GM12892 (cell line): ENCODE data around the gene SAMD8.

Experiments
- DNase-seq: peaks from one replicate; pipeline ENCODE4 v3.0.0; 2011; ENCODE audit not compliant: insufficient read length
- FAIRE-seq: peaks from 2 replicates; lab custom pipeline; 2011; peaks lifted over from hg19 to GRCh38; lab: Jason Lieb, UNC
- POLR2A ChIP-seq: IDR thresholded peaks from 2 replicates; pipeline ENCODE4 v1.6.1; 2011; ENCODE audit warnings: low read depth, low read length, control low read depth
- POLR2AphosphoS5 ChIP-seq: IDR thresholded peaks from 2 replicates; pipeline ENCODE4 v1.6.1; 2011; ENCODE audit warnings: low read depth, low read length, control low read depth
- TAF1 ChIP-seq: IDR thresholded peaks from 2 replicates; pipeline ENCODE4 v1.6.1; 2011; ENCODE audit warnings: low read depth, mild to moderate bottlenecking, control low read depth, low read length, borderline replicate concordance

The SAMD8 gene

DNA sequence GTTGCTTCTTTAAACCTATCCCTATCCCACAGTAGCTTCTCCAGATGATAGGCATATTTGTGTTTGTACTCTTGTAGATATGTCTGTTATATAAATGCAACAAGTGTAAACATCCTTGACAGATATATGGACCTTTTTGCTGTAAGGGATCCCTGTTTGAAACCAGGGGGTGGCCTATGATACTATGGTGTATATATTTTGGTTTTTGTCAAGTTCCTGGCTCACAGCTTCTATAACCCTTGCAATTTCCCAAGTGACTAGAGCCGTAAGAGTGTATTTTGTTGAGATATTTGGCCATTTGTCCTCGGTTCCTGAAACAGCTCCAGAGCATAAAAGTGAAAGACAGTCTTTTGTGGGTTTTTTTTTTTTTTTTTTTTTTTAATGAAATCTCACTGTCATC, 114.6 kb downstream of the SAMD8 start:
- FAIRE-seq (no peak), DNase-seq (no peak)
- TF ChIP-seq POLR2A: no peak
- no peak for TF ChIP-seq POLR2AphosphoS5
- TF ChIP-seq TAF1: no peak

DNA sequence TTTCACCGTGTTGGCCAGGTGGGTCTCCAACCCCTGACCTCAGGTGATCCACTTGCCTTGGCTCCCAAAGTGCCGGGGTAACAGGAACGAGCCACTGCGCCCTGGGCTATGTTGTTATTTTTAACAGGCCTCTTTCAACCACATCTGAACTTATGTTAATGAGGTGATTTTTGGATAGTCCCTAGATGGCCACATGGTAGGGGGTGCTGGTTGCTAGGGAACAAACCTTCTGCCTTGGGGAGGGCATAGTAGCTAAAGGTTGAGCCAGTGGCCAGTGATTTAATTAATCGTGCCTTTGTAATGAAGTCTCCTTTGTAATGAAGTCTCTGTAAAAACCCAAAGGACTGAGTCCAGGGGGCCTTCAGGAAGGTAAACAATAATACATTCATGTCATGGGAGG, 115.2 kb downstream of the SAMD8 start:
- FAIRE-seq (no peak), DNase-seq (no peak)
- TF ChIP-seq POLR2AphosphoS5 (no peak), POLR2A (no peak), TAF1 (no peak)

DNA sequence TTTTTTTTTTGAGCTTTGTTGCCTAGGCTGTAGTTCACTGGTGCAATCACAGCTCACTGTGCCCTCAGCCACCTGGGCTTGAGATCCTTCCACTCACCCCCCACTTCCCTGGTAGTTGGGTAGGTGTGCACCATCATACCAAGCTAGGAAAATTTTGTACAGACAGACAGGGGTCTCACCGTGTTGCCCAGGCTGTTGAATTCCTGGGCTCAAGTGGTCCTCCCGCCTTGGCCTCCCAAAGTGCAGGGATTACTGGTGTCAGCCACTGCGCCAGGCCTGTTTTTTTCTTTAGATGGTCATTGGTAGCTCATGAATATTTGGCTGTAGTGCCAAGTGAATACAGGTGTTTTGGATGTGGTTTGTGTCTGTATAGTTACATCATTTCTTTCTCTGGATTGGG, 116.8 kb downstream of the SAMD8 start:
- FAIRE-seq: no peak
- no peak for DNase-seq

DNA sequence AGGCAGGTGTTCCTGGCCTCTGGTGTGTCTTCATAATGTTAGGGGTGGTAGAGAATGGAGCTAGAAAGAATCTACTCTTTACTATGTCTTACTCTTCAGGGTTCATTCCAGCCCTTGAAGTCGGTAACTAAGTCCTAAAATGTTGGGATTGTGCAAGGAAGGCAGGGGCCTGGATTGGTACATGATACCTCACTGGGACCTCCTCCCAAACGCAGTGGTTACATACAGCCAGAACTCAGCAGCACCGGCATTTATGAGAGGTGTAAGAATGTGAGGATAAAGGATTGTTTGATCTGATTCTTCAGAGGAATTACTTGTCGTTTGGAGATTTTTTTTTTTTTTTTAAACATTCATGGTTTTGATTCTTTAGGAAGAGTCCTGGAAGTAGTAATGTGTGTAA, 117.4 kb downstream of the SAMD8 start:
- FAIRE-seq: no peak
- no peak for DNase-seq
- TF ChIP-seq POLR2AphosphoS5: no peak
- no peak for TF ChIP-seq TAF1
- no peak for TF ChIP-seq POLR2A

More for the DNA sequence above, 116.8 kb downstream of the SAMD8 start:
- TF ChIP-seq TAF1 (no peak), POLR2AphosphoS5 (no peak), POLR2A (no peak)

DNA sequence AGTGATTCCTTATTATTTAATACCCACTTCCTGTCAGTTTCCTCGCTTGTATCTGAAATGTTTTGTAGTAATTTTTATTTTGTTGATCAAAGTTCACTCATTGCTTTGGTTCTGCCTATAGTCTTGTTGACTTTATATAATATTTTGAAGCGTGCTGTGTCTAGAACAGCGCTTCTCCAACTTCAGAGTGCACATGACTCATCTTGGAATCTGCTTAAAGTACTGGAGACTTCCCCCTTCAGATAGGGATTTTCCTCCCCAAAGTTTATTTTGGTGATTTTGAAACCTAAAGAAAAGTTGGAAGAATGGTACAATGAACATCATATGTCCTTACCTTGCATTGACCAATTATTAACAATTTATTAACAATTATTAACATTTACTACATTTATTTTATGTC, 118.5 kb downstream of the SAMD8 start:
- DNase-seq: no peak
- no peak for FAIRE-seq

DNA sequence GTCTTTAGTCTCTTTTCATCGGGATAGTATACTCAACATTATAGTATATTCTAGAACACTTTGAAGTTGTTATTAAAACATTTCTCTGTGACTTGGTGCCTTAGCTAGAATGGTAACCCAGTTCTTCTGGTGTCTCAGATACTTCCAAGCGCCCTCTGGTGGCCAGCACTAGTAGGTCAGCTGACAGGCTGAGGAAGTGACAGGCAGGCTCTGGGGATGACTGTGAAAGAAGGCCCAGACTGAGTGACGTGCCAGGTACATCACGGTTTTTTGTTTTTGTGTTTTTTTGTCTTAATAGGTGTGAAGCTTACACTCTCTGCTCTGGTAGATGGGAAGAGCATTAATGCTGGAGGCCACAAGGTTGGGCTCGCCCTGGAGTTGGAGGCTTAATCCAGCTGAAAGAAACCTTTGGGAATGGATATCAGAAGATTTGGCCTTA, 119.2 kb downstream of the SAMD8 start:
- FAIRE-seq: peak; percentile 95
- DNase-seq: peak; percentile 65

More for the DNA sequence above, 118.5 kb downstream of the SAMD8 start:
- TF ChIP-seq POLR2AphosphoS5: no peak
- no peak for TF ChIP-seq POLR2A
- TF ChIP-seq TAF1: no peak

More for the DNA sequence above, 119.2 kb downstream of the SAMD8 start:
- TF ChIP-seq POLR2A: no peak
- no peak for TF ChIP-seq TAF1
- no peak for TF ChIP-seq POLR2AphosphoS5
